Activated CD4-positive, alpha-beta T cell treated with anti-CD3 and anti-CD28 coated beads, Interleukin-2, Interleukin-6, amounts not matched to agents 100 ng/mL and 50 ng/mL, durations not matched to agents 16 hours and 8 hours (primary cell): Measurements from ENCODE around the gene BIK.

Source experiments
- DNase-seq: peaks from one replicate; pipeline ENCODE4 v3.0.0-alpha.2; 2020

BIK gene

GRCh38 chr22:43163241-43163795, 52.8 kb downstream of the BIK start:
- no peak for DNase-seq

GRCh38 chr22:43164636-43165035, 54.1 kb downstream of the BIK start:
- DNase-seq, result no peak

- DNase-seq, result no peak
Observed at GRCh38 chr22:43166132-43166930, 55.8 kb downstream of the BIK start.

GRCh38 chr22:43167001-43167589, 56.5 kb downstream of the BIK start:
- no peak for DNase-seq

DNA sequence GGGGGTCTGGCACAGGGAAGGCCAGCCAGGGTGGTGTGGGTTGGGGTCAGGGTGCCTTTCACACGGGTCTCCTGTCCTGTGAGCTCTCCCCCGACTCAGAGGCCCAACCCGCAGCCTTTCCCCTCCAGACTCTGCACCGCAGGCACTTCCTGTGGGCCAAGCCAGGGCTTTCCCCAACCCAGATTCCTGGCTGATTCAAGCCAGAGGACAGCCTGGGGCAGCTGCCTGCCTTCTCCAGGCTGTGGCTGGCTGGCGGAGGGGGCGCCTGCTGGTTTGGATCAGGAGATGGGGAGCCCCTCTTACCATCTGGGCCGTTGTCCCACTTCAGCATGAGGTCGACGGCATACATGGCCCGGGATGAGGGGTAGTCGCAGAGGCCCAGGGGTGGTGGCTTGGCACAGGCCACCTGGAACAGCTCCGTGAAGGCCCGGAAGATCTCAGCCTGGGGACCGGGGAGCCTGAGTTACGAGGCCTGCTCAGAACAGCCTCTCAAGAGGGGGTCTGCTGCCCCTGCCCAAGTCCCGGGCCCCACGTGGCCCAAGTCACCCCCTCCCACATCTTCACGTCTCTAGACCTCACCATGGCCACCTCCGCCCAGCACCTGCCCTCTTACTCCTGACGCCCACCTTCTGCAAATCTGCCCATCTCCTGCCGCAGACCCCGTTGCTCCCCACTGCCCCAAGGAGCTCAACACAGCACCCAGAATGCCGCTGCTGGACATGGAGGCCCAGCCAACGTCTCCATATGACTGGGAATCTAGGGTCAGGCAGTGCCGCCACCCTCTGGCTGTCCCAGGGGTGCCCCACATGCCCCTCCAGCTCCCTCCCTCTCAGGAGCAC, 58.1 kb downstream of the BIK start:
- no peak for DNase-seq

DNA sequence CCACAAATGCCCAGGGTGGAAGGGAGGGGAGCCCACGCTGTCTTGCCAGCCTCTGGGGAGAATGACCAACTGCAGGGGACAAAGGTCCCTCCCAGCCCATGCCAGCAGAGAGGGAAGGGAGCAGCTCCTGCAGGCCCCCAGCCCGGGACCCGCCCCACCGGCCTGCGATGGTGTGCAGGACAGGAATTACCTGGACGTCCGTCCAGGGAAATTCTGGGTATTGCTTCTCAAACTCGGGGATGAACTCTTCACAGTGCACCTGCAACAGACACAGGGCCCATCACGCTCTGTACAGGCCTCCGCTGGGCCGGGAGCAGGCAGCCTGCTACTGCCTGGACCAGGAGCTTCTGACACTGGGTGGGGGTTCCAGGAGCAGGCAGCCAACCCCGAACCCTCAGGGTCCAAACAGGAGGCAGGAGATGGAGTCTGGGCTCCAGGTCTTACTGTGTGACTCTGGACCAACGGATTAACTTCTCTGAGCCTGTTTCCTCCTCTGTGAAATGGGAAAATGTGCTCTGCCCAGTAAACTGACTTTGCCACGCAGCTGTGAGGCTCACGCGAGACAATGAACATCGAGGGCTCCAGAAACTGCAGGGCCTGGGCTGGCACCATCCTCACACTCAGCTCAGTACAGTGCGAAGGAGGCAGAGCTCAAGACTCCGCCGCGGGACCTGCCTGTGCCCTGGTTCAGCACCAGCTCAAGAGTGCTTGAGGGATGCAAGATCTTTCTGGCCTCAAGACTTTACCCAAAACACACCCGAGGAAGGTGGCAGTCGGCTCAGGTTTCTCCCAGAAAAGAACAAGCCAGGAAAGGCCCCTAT, 59.0 kb downstream of the BIK start:
- no peak for DNase-seq

GRCh38 chr22:43170131-43170480, 59.6 kb downstream of the BIK start:
- no peak for DNase-seq

DNA sequence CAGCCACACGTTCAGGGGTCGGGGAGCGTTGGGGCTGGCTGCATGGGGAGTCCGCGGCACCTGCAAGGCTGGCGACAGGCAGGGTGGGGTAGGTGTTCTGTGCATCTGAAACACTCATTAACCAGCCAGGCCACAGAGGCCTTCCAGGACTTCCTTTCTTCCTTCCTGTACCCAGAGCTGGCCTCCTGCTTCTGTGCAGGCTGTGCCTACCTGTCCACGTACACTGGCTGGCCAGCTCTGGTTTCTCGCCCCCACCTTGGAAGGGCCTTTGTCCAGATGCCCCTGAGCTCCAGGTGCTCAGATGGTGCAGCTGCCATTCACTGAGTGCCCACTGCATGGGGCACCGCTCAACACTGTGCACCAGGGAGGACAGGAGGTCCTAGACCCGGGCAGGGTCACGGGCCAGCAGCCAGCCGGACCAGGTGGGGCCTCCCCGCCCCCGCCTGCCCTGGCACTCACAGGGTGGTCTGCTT, 60.5 kb downstream of the BIK start:
- no peak for DNase-seq

- DNase-seq, result no peak
Observed at GRCh38 chr22:43171607-43172006, 61.1 kb downstream of the BIK start.

DNA sequence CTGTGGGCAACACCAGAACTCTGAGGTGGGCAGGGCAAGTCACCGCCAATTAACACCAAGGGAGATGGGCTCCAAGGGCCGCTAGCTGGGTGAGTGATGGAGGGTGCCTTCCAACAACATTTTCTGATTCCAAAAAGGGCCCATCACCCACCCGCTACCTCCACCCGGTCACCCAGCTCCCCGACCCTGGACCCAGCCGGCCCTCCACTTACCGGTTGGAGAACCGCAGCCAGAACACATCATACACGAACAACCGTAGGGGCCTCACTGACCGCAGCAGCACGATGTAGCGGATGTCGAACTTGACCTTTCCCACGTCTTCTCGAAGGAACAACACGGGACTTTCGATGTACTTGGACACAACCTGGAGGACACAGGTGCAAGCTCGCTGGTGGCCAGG, 61.6 kb downstream of the BIK start:
- DNase-seq, result no peak

GRCh38 chr22:43173566-43173965, 63.0 kb downstream of the BIK start:
- no peak for DNase-seq

DNA sequence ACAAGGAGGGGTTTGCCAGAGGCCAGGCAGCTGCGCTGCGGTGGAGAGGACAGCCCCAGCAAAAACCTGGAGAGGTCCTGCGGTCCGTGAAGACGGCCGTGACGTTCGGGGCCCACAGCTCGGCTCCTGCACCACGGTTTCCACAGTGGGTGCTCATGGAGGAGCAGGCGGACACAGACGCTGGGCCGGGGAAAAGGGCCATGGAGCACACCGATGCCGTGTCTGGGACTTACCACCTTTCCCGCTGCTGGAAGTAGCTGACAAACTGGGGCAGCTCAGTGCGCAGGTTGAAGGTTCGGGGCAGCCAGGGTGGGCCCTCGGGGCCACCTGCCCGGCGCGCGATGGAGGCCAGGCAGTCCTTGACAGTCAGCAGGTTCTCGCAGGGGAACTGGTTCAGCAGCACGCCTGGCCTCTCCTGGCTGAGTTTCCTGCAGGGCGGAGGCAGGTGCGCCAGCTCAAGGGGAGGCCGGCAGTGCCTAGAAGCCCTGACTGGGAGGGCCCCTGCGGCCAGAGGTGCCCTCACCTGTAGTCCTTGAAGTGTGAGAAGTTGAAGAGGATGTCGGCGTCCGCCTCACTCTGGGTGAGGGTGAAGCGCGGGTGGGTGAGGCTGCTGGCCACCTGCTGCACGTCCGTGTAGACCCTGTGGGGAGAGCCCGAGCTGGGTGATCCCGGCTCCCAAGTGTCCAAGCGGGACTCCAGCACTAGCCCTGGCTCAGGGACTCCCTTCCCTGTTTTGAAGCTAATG, 63.6 kb downstream of the BIK start:
- no peak for DNase-seq

DNA sequence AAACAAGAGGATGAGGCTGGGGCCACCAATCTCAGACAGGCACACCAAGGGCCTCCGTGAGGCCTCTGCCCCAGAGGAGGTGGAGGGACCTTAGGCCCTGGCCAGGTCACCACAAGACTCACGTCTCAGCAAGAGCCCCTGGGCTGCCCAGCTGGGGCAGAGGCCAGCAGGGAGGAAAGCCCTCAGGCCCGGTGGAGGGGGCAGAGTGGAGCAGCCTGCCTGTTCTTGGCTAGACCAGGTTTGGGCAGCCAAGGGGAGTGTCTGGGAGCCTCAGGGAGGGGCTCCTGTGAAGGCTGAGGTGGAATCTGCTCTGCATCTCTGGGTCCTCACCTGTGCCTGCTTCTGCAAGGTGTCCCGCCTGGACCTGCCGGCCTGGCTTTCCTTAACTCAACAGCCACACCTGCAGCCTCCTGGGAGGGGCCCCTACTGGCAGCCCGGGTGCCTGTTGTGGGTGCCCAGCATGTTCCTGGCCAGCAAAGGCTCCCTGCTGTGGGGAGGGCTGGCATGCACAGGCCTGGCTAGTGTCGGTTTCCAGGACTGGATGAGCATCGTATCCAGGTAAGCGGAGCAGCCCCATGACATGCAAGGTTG, 64.5 kb downstream of the BIK start:
- DNase-seq, result no peak

DNA sequence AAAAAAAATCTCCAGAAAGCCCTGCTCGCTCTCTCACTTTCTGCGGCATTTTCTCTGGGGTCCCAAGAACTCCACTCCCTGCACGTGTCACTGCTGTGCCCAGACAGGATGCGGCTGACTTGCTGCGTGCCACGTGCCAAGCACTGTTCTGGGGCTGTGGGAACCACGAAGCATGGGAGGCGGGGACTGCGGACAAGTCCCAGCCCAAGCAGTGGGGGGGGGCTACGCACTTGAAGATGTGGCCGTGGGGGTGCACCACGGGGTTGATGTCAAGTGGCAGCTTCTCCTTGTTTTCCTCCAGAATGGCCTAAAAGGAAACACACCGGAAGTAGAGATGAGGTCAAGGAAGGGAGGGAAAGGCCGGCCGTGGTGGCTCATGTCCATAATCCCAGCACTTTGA, 65.5 kb downstream of the BIK start:
- no peak for DNase-seq

- DNase-seq, result no peak
Observed at GRCh38 chr22:43177479-43177878, 66.9 kb downstream of the BIK start.
